Stimulated activated CD8-positive, alpha-beta memory T cell treated with anti-CD3 and anti-CD28 coated beads, Interleukin-12 subunit alpha, Interleukin-12 subunit beta, amount 100 ng/mL, for 4 hours (primary cell): Measurements from ENCODE around the gene DNAJC15.

ENCODE experiments used
- DNase-seq: peaks from one replicate; pipeline ENCODE4 v3.0.0-alpha.2; 2020; ENCODE audit warnings: low read depth

DNAJC15 gene

GRCh38 chr13:43086181-43086580, 62.8 kb downstream of the DNAJC15 start:
- no peak for DNase-seq

DNA sequence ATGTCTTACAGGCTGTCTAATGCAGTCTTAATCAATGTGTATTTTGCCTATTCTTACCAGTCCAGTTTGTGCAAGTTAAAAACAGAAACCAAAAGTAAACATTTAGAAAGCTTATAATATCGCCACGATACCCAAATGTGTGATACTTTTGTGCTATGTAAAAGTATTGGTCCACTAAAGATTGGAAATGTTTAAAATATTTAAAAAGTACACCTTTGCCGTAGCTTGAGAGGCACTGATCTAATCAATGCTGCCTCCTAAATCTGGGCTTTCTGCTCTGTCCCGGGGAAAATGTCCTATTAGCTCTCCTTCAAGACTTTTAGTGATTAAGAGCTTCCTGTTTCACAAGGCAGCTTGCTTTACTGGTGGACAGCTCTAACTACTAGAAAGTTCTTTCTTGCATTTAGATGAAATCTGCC, 64.7 kb downstream of the DNAJC15 start:
- no peak for DNase-seq

DNA sequence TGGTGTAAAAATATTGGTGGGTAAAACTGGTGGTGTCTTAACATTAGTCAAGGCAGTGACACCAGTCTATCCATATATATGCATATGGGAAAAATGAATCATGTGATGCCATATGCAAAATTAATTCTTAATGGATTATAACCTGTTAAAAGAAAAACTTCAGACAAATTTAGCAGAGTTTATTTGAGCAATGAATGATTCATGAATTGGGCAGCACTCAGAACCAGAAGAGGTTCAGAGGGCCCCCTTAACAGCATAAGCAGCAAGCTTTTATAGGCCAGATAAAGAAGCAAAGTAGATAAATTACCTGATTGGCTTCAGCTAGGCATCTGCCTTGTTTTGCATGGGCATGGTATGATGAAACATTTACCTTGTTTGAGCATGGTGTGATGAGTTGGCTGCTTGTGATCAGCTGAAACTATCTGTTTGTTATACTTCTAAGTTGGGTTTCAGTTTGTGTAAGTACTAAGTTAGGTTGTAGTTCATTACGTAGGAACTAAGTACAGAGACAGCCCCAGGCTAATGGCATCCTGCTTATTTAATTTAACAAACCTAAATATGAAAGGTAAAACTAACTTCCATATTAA, 66.6 kb downstream of the DNAJC15 start:
- no peak for DNase-seq

DNA sequence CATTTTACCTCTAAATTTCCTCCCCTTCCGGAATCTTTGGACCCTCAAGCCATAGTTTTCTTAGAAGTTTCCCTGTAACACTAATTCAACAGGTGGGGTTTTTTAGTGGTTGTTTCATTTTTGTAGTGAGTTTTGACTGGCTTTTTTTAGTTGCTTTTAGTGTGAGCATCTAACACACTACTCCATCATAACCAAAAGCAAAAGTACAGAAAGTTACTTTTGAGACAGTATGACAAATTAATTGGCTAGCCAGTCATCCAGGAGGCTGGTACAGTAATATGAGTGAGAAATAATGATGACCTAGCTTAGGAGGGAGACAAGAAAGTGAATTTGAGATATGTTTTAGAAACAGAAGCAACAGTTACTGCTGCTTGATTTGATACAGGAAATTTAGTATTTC, 71.5 kb downstream of the DNAJC15 start:
- DNase-seq, result no peak

DNA sequence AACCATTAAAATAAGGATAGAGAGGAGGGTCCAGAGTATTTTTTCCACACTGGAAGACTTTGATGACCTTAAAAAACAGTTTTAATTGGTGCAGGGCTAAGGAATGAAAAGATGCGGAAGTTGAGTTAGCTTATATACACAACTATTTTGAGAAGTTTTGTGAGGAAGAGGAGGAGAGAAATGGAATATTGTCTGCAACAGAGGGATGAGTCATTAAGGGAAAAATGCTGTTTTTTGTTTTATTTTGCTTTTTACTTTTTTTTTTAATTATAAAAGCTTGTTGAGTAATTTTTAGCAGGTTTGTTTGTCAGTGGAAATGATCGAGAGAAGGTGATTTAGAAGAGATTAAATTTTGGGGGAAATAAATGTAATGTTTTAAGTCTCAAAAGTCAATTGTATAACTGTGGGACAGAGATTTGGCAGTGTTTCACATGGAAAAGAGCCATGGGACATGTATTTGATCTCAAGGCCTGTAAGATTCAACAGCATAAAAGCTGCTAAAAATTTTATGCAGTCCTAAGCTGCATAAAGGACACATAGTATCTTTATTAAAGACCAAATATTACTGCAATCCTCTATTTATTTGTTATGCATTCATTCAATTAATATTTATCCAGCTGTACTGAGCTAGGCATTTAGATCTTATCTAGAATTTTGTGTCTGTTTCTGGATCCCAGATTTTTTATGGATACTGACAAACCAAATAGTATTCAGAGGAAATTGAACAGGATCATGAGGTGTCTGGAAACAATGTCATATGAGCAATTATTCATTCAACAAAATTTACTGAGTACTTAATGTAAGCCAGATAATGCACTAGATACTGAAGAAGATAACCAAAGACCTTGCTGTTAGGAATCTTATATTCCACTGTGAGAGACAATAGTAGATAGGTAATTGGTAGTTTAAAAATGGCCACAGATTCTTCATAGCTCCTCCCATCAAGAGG, 72.7 kb downstream of the DNAJC15 start:
- no peak for DNase-seq

DNA sequence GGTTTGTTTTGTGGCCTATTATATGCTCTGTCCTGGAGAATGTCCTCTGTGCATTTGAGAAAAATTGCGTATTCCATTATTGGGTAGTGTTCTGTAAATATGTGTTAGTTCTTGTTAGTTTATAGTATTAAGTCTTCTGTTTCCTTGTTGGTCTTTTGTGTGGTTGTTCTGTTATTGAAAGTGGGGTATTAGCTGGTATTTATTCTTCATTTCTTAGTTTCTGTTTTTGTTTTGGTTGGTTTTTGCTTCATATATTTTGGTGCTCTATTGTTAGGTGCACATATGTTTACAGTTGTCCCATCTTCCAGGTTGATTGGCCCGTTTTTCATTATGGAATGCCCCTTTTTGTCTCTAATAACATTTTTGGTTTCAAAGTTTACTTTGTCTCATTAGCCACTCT, 77.3 kb downstream of the DNAJC15 start:
- no peak for DNase-seq

DNA sequence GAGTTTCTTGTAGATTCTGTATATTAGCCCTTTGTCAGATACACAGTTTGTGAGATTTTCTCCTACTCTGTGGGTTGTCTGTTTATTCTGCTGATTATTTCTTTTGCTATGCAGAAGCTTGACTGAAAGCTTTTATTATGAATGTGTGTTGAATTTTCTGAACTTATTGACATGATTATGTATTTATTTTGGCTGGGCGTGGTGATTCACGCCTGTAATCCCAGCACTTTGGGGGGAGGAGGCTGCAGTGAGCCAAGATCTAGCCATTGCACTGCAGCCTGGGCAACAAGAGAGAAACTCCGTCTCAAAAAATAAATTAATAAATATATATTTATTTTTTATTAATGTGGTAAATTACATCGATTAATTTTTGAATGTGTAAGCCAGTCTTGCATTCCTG, 78.9 kb downstream of the DNAJC15 start:
- no peak for DNase-seq

GRCh38 chr13:43107780-43108179, 84.4 kb downstream of the DNAJC15 start:
- DNase-seq, result no peak

GRCh38 chr13:43110036-43110435, 86.7 kb downstream of the DNAJC15 start:
- DNase-seq, result no peak

GRCh38 chr13:43110658-43111057, 87.3 kb downstream of the DNAJC15 start:
- no peak for DNase-seq

GRCh38 chr13:43111559-43112400, 88.4 kb downstream of the DNAJC15 start:
- no peak for DNase-seq

DNA sequence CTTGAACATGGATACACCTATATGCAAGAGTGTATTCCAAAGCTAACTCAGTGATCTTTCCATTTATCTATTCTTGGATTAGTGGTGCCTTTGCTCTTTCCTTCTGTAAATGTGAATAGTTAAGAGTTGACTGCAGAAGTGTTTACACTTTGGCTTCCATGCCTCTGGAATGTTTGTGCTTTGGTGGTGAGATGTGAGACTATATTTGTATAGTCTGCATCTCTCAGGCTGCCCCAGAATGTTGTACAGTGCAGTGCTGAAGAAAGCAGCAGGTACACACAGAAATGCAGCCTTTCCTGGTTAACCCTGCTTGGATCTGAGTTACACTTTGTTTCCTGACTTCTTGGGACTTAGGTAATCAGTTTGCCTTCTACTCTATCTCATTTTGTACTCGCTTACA, 90.2 kb downstream of the DNAJC15 start:
- no peak for DNase-seq

DNA sequence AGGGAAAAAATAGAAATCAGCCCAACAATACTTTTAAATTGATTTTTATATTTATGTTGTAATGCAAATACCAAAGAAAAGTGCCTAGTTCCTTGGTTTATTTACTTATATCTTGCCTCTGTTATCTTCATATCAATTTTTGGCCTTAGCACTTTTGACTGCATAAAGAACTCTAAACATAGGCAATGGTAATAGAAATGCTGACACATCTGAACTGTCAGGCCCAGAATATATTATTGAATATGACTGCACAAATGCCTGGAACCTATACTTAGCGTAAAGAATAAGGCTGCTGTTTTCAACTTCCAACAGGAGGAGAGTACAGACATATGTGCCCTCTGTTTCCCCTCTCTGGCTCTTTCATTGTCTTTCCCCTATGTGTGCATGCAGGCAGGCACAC, 91.1 kb downstream of the DNAJC15 start:
- DNase-seq, result no peak

DNA sequence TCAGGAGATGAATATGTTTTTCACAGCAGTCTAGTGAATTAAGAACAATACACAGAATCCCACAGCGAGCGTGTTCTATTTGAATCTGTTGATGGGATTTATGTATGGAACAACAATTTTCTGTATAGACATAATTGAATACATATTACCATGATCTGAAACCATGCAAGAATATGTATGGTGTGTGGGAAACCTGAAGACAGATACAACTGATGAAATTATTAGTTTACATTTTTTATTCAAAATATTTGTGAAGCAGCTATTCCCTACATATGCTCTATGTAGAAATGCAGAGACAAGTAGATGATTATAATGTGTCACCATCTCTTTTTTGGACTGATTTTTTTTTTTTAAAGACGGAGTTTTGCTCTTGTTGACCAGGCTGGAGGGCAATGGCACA, 91.8 kb downstream of the DNAJC15 start:
- no peak for DNase-seq

GRCh38 chr13:43116242-43116641, 92.9 kb downstream of the DNAJC15 start:
- DNase-seq, result no peak

GRCh38 chr13:43118521-43118920, 95.1 kb downstream of the DNAJC15 start:
- no peak for DNase-seq

GRCh38 chr13:43119206-43119605, 95.8 kb downstream of the DNAJC15 start:
- DNase-seq, result no peak

DNA sequence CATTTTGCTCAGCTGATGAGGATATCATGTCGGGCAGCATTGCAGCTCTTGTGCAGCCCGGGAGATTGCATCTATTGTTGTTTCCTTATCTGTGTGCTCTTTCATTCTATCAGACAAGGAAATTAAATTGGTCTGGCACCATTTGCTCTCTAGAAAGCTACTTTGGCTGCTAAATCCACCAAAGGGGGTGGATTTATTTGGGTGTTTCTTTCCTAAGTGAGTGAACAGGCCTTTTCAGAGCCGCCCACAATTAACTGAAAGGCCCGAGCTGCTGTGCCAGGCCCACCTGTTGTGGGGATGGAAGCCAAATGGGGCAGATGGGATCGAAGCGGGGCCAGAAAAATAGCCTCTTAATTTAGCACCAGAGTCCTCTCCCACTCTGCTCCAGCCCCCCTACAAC, 99.4 kb downstream of the DNAJC15 start:
- DNase-seq, result no peak

DNA sequence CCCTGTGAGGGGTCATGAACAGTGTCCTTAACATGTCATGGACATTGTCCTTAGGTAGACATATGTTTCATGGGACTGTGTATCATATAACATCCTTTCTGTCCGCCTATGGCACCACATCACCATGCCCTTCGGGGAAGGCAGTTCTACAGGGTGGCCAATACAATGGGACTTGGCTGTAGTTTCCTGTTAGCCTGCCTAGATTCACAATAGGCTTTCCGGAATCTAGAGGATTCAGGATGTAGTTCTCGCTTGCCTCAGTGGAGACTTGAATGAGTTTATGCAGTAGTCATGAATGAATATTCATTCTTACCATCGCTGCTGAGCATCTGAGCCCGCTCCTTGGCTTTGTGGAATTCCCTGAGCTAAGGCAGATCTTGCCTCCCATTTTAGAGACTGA, 100.5 kb downstream of the DNAJC15 start:
- no peak for DNase-seq

GRCh38 chr13:43124490-43124889, 101.1 kb downstream of the DNAJC15 start:
- no peak for DNase-seq

- DNase-seq, result no peak
Observed at GRCh38 chr13:43126420-43126819, 103.0 kb downstream of the DNAJC15 start.

- no peak for DNase-seq
Observed at GRCh38 chr13:43127103-43127798, 103.9 kb downstream of the DNAJC15 start.
